CD4-positive, alpha-beta T cell (primary cell): Measurements from ENCODE around the gene RGS14. TPM values are rescaled to one million over a fixed set of nuclear protein-coding genes. Genes with fewer than 3 reads are reported as not detected.

Source experiments
- ATAC-seq: fragments of 200-7000 bp; cut with Tn5 transposase; one replicate; pipeline ENCODE4 v1.10.0; 2022; ENCODE audit warnings: mild to moderate bottlenecking; ENCODE audit not compliant: poor library complexity
- CTCF ChIA-PET: fragments of 350-600 bp; sonication (Branson Sonifier 250); formaldehyde crosslinking; loops from one replicate; lab custom pipeline; 2021; ENCODE audit warnings: antibody characterized with exemption, inconsistent platforms; lab: Charles Lee
- POLR2A ChIA-PET: fragments of 350-600 bp; sonication (Branson Sonifier 250); formaldehyde crosslinking; loops from one replicate; lab custom pipeline; 2021; ENCODE audit warnings: antibody characterized with exemption, inconsistent platforms; lab: Charles Lee
- DNase-seq, 14 experiments: peaks; one replicate each; pipeline ENCODE4 v3.0.0-alpha.2; 2013 to 2020; ENCODE audit warnings: mixed read lengths in 2 of 14
- H3K27ac ChIP-seq, 2 donors: one replicate each; pipeline versions ENCODE4 v1.5.1 to v1.7.0; 2013; ENCODE audit warnings: low read length in 2 of 2, low read depth in 1 of 2, mild to moderate bottlenecking in 1 of 2
- H3K27me3 ChIP-seq, 2 experiments: 1 replicate in 1 of 2; 2 replicates in 1 of 2; pipeline versions ENCODE4 v1.6.1 to v1.7.0; 2013; ENCODE audit warnings: low read length in 2 of 2, control low read depth in 1 of 2, mild to moderate bottlenecking in 1 of 2, moderate library complexity in 1 of 2; ENCODE audit not compliant: insufficient read depth in 2 of 2, control insufficient read depth in 1 of 2
- H3K36me3 ChIP-seq: one replicate; pipeline ENCODE4 v1.6.1; 2013; ENCODE audit warnings: low read length, control low read depth; ENCODE audit not compliant: insufficient read depth
- H3K4me1 ChIP-seq: one replicate; pipeline ENCODE4 v1.6.1; 2013; ENCODE audit warnings: low read length, control low read depth; ENCODE audit not compliant: insufficient read depth
- H3K4me3 ChIP-seq: one replicate; pipeline ENCODE4 v1.5.1; 2013; ENCODE audit warnings: mild to moderate bottlenecking, low read length, moderate library complexity
- H3K9me3 ChIP-seq, 2 experiments: 1 replicate in 1 of 2; 2 replicates in 1 of 2; pipeline versions ENCODE4 v1.6.1 to v1.7.0; 2013; ENCODE audit warnings: low read length in 2 of 2, mild to moderate bottlenecking in 2 of 2, control low read depth in 1 of 2, moderate library complexity in 1 of 2; ENCODE audit not compliant: control insufficient read depth in 1 of 2, insufficient read depth in 1 of 2
- H3K27ac Mint-ChIP-seq: one replicate; pipeline ENCODE4 v1.8.0; 2020; ENCODE audit warnings: mixed read lengths
- H3K27me3 Mint-ChIP-seq: one replicate; pipeline ENCODE4 v1.8.0; 2021; ENCODE audit warnings: mixed read lengths
- H3K36me3 Mint-ChIP-seq: one replicate; pipeline ENCODE4 v1.8.0; 2021; ENCODE audit warnings: low read depth, mixed read lengths
- H3K4me1 Mint-ChIP-seq: one replicate; pipeline ENCODE4 v1.8.0; 2021; ENCODE audit warnings: low read depth, mixed read lengths
- H3K4me3 Mint-ChIP-seq: one replicate; pipeline ENCODE4 v1.8.0; 2020; ENCODE audit warnings: mild to moderate bottlenecking, mixed read lengths
- H3K9me3 Mint-ChIP-seq: one replicate; pipeline ENCODE4 v1.8.0; 2020; ENCODE audit warnings: mixed read lengths
- CTCF ChIP-seq: fragments of 200-600 bp; IDR thresholded peaks from one replicate; pipeline ENCODE4 v1.8.0; 2022; ENCODE audit warnings: antibody characterized with exemption, mild to moderate bottlenecking
- intact Hi-C, 2 experiments: fragments of 100-400 bp; cut with DNase I in 1 of 2; cut with micrococcal nuclease in 1 of 2; formaldehyde crosslinking; loops; one replicate each; pipeline versions ENCODE4 v1.15.1 to v1.9.0; 2023 to 2025; cut with DNase I, micrococcal nuclease
- total RNA-seq, 174 experiments: library from RNA in 2 of 174; stranded (reverse) in 2 of 174; gene quantifications; one replicate each; pipeline ENCODE4 v1.2.3 and lab custom pipeline; 2021 to 2026

RGS14 gene
- total RNA-seq, 2 experiments from 2014 or later, result 34.7 to 35.3 TPM

- POLR2A ChIA-PET, result no interaction called here
- H3K4me3 ChIP-seq, result no peak overlapping the region
- Mint-ChIP-seq H3K27ac (peak overlapping the region; percentile 14), H3K9me3 (no peaks in the 10 kb centered on the region), H3K36me3 (peaks cover 32% of the 10 kb centered on the region), H3K4me1 (peaks cover 73% of the 10 kb centered on the region), H3K4me3 (peak overlapping the region; percentile 61), H3K27me3 (no peaks in the 10 kb centered on the region)
- DNase-seq (no peak), ATAC-seq (no peak)
- peaks cover 69% of the 10 kb centered on the region for H3K4me1 ChIP-seq
- no peaks in the 10 kb centered on the region for H3K27me3 ChIP-seq
- CTCF ChIA-PET, result interaction anchor here (0.7 to 1.8 kb wide), 4 partner anchors 8 to 877 kb away, joined by 3 to 6 read pairs (median 4); no protein-coding TSS in a partner anchor
- H3K9me3 ChIP-seq, result no peaks in the 10 kb centered on the region
- no peak overlapping the region for H3K27ac ChIP-seq
- intact Hi-C loops, result loop anchor here in 1 of 2 experiments (5.0 to 10.0 kb wide), 3 partner anchors 221 to 968 kb away; partner anchors contain the start of genes HIGD2A, NHP2, NOP16 and NSD1
- peaks cover 15% of the 10 kb centered on the region for H3K36me3 ChIP-seq
- TF ChIP-seq CTCF, result no peak
These were observed 4.6 kb upstream of the RGS14 start for GRCh38 chr5:177353093-177353492.

- DNase-seq (no peak), ATAC-seq (no peak)
- H3K4me1 ChIP-seq, result peaks cover 73% of the 10 kb centered on the region
- no peaks in the 10 kb centered on the region for H3K27me3 ChIP-seq
- Mint-ChIP-seq H3K4me3 (peak overlapping the region; percentile 31), H3K36me3 (peaks cover 34% of the 10 kb centered on the region), H3K27ac (peak overlapping the region; percentile 10), H3K9me3 (no peaks in the 10 kb centered on the region), H3K4me1 (peaks cover 77% of the 10 kb centered on the region), H3K27me3 (no peaks in the 10 kb centered on the region)
- intact Hi-C loops, result loop anchor here in 1 of 2 experiments (5.0 to 10.0 kb wide), 3 partner anchors 222 to 969 kb away; partner anchors contain the start of genes HIGD2A, NHP2, NOP16 and NSD1
- H3K27ac ChIP-seq, result no peak overlapping the region
- TF ChIP-seq CTCF, result no peak
- no peaks in the 10 kb centered on the region for H3K9me3 ChIP-seq
- H3K36me3 ChIP-seq, result peaks cover 9% of the 10 kb centered on the region
- ChIA-PET CTCF (interaction anchor here (0.9 to 5.0 kb wide), 3 partner anchors 16 to 36 kb away, joined by 3 to 31 read pairs (median 3); no protein-coding TSS in a partner anchor), POLR2A (interaction anchor here (1.6 kb wide), 1 partner anchor 21 kb away, joined by 3 read pairs; no protein-coding TSS in a partner anchor)
- no peak overlapping the region for H3K4me3 ChIP-seq
These were observed 3.5 kb upstream of the RGS14 start for GRCh38 chr5:177354256-177354655.

- ChIA-PET POLR2A (interaction anchor here (1.4 to 1.6 kb wide), 2 partner anchors 21 to 49 kb away, joined by 3 read pairs; no protein-coding TSS in a partner anchor), CTCF (interaction anchor here (0.9 to 5.0 kb wide), 4 partner anchors 15 to 37 kb away, joined by 3 to 31 read pairs (median 3); no protein-coding TSS in a partner anchor)
- no peaks in the 10 kb centered on the region for H3K9me3 Mint-ChIP-seq
- intact Hi-C loops, result loop anchor here (5.0 to 10.0 kb wide), 4 partner anchors 42 to 970 kb away; partner anchors contain the start of genes HIGD2A (in 1 of the 2), MXD3 (in 1 of the 2), NHP2 (in 1 of the 2) and NOP16 (in 1 of the 2)
- ATAC-seq, result no peak
- Histone ChIP-seq H3K27ac (no peak overlapping the region), H3K27me3 (no peaks in the 10 kb centered on the region), H3K4me1 (peaks cover 74% of the 10 kb centered on the region), H3K9me3 (no peaks in the 10 kb centered on the region), H3K36me3 (peaks cover 8% of the 10 kb centered on the region), H3K4me3 (no peak overlapping the region)
- TF ChIP-seq CTCF, result no peak
- H3K4me3 Mint-ChIP-seq, result peak overlapping the region; percentile 31
- peaks cover 77% of the 10 kb centered on the region for H3K4me1 Mint-ChIP-seq
- H3K36me3 Mint-ChIP-seq, result peaks cover 32% of the 10 kb centered on the region
- no peak for DNase-seq
- H3K27me3 Mint-ChIP-seq, result no peaks in the 10 kb centered on the region
- H3K27ac Mint-ChIP-seq, result peak overlapping the region; percentile 10
These were observed 3.0 kb upstream of the RGS14 start for GRCh38 chr5:177354711-177355110.
